Adrenal gland (tissue), 12 donors: ENCODE results near the gene OR52I2. TPM values are rescaled to one million over a fixed set of nuclear protein-coding genes. Genes with fewer than 3 reads are reported as not detected.

Experiments used
- DNase-seq, 7 donors: peaks; one replicate each; pipeline ENCODE4 v3.0.0-alpha.2; 2019 to 2020
- H3K27ac ChIP-seq, 5 donors: fragments of 200-600 bp; sonication (generic) in 4 of 5; 1 replicate in 3 of 5; 2 replicates in 2 of 5; pipeline versions ENCODE4 v1.5.1 to v1.8.0; 2016 to 2020; ENCODE audit warnings: mild to moderate bottlenecking in 1 of 5
- H3K27me3 ChIP-seq: fragments of 200-600 bp; 2 replicates; pipeline ENCODE4 v1.8.0; 2021
- H3K36me3 ChIP-seq, 2 donors: fragments of 200-600 bp; replicated peaks in 1 of 2; 1 replicate in 1 of 2; 2 replicates in 1 of 2; pipeline versions ENCODE4 v1.5.1 to v1.8.0; 2018 to 2022
- H3K4me1 ChIP-seq, 2 donors: fragments of 200-600 bp; replicated peaks in 1 of 2; 1 replicate in 1 of 2; 2 replicates in 1 of 2; pipeline versions ENCODE4 v1.5.1 to v1.8.0; 2018 to 2021
- H3K4me3 ChIP-seq, 4 donors: fragments of 200-600 bp; sonication (generic) in 3 of 4; one replicate each; pipeline ENCODE4 v1.5.1; 2016 to 2018
- H3K9me3 ChIP-seq, 3 donors: fragments of 200-600 bp; sonication (generic) in 1 of 3; replicated peaks in 1 of 3; 1 replicate in 2 of 3; 2 replicates in 1 of 3; pipeline versions ENCODE4 v1.5.1 to v1.8.0; 2016 to 2021
- POLR2A ChIP-seq, 2 donors: fragments of 450-650 bp; IDR thresholded peaks; one replicate each; pipeline ENCODE4 v1.6.1; 2017; ENCODE audit warnings: antibody characterized with exemption in 2 of 2, mild to moderate bottlenecking in 2 of 2, moderate library complexity in 1 of 2
- WGBS, 4 donors: extraction: QIAGEN DNeasy Blood & Tissue Kit in 2 of 4; methylation state at CpG; one replicate each; pipeline versions ENCODE4 v1.1.5 to v1.1.7; 2013 to 2017; 5-methylcytosine and 5-hydroxymethylcytosine counted together
- intact Hi-C, 2 donors: fragments of 100-400 bp; cut with DNase I; formaldehyde crosslinking; loops; one replicate each; pipeline versions ENCODE4 v1.14.1 to v1.15.0; 2022 to 2023
- polyA plus RNA-seq, 3 donors: library from polyadenylated mRNA; stranded (reverse); fragments of 200-250 nt in 2 of 3; fragments of 350-450 nt in 1 of 3; fragmentation: Illumina TruSeq in 1 of 3; extraction: RNeasy Lipid Tissue Mini Kit (QIAGEN cat#74804) in 1 of 3; gene quantifications; one replicate each; pipeline ENCODE4 v1.2.3, GENCODE V29; 2013 to 2014
- total RNA-seq, 9 donors: library from RNA; depleted of rRNA in 4 of 9; stranded (reverse); fragments of >200 nt in 4 of 9; fragments of 120-200 nt in 1 of 9; fragmentation: NEBNext Ultra II Directional in 1 of 9; extraction: Animal tissue kit (Norgen Biotek cat#: 25700) in 1 of 9; gene quantifications; one replicate each; pipeline versions ENCODE4 v1.1.0 to v1.2.4, GENCODE V29; 2013 to 2023
- TF ChIP-seq, protein P1 (sequence below), 6 experiments: fragments of 450-650 bp in 4 of 6; fragments of 200-600 bp in 2 of 6; sonication (generic) in 1 of 6; IDR thresholded peaks; 1 replicate in 5 of 6; 2 replicates in 1 of 6; pipeline versions ENCODE4 v1.5.1 to v1.8.0; 2016 to 2021; ENCODE audit warnings: antibody characterized with exemption in 6 of 6, mild to moderate bottlenecking in 2 of 6, moderate library complexity in 1 of 6
- donor health status: healthy with polysubstance abuse.
- donor health status: Bipolar disorder and iron deficiency.
- donor health status: DM: yes; HTN: yes; CAD: no.
- donor health status: DM: no; HTN: no; CAD: no.
- donor health status: DM: no; HTN: no; CAD: no.
- donor health status: DM: yes; HTN: yes; CAD: no.

OR52I2 gene
- total and polyA plus RNA-seq, 12 donors, result not detected

DNA sequence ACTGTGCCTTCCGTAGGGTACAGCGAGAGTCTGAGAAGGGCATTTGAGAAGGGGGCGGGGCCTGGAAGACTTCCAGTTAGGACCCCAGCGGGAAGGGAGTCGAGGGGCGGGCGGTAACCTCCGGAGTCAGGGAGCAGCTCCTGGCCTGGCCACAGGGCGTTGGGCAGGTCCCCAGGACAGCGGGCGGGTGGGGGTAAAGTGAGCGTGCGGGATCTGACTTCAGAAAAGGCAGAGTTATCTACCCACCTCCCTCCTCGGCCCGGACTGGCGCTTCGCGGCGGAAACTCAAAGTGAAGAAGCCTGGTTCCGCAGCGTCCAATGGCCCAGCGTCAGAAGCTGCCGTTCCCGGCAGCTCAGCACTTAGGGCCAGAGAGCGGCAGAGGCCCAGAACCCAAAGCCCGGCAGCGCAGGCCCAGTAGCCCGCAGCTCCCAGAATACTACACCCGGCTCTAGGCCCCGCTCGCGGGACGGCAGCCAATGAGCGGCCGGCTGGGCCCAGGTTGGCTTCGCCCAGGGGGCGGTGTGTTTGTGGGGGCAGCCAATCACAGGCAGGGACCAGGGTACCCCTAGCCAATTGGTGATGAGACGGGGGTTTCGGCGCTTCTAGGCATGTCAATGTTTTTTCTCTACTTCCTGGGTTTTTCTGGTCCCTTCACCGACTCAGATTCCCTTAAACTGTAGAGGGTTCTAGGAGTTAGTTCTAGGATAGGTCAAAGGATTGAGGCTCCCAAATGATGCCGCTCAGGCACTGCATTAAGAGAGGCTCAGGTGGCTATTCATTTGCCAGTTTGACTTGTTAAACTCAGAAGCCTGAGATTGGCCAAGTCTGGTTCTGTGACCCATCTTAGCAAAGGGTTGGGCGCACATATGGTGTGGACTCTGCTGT lies 26.5 kb downstream of the OR52I2 start, which contains the start of gene TRIM68:
TSS of gene TRIM68 (minus strand) at position 451 of the 886 bp plus-strand sequence. CDS start 2,727 bp downstream, outside the sequence.
- Histone ChIP-seq H3K4me3 (peak within 1 kb of the TSS; percentile 7 to 68 (median 46)), H3K4me1 (peaks cover 0 to 14% of the 10 kb centered on the region in 2 donors), H3K27me3 (no peaks in the 10 kb centered on the region), H3K9me3 (no peaks in the 10 kb centered on the region), H3K27ac (peak within 1 kb of the TSS; percentile 58 to 90 (median 86)), H3K36me3 (peaks cover 0 to 13% of the 10 kb centered on the region in 2 donors)
- peak; percentile 67 to 84 for TF ChIP-seq POLR2A (IDR thresholded peaks at IDR 0.05)
- TF ChIP-seq, protein P1, sequence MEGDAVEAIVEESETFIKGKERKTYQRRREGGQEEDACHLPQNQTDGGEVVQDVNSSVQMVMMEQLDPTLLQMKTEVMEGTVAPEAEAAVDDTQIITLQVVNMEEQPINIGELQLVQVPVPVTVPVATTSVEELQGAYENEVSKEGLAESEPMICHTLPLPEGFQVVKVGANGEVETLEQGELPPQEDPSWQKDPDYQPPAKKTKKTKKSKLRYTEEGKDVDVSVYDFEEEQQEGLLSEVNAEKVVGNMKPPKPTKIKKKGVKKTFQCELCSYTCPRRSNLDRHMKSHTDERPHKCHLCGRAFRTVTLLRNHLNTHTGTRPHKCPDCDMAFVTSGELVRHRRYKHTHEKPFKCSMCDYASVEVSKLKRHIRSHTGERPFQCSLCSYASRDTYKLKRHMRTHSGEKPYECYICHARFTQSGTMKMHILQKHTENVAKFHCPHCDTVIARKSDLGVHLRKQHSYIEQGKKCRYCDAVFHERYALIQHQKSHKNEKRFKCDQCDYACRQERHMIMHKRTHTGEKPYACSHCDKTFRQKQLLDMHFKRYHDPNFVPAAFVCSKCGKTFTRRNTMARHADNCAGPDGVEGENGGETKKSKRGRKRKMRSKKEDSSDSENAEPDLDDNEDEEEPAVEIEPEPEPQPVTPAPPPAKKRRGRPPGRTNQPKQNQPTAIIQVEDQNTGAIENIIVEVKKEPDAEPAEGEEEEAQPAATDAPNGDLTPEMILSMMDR (IDR thresholded peaks at IDR 0.05), result peak in 3 of 6 experiments; percentile 19 to 31 (median 29)
- peak; percentile 96 to 98 (median 97) for DNase-seq
- intact Hi-C loops, result no loop called here
- WGBS, 4 donors, result 4 to 6% (median 5%) methylated on average over 23 to 43 of the region's 43 CpGs

DNA sequence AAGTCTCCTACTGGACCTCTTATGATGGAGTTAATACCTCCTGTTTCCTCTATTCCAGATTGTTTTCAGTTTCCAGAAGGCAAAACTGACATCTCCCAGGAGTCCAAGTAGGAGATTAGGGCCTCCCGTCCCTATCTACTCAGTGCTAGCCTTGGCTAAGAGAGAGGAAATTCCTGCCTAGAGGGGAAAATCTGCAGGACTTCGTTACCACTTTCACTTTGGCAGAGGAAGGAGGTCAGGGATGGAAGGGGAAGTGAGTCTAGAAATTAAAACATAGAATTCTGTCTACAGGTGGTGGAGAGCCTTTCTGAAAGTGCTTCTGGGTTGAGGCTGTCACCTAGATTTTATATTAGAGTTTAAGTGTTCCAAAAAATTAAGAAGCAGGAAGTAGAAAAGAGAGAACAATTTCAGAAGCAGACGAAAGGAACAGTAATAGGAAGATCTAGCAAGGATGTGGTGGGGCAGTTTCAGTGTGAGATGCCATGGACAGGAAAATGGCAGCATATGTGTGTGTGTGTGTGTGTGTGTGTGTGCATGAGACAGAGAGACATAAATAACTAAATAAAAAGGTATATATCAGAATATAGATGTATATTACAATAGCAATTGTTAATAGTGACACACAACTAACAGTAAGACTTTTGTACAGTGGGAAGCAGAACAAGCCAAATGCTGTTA lies 28.9 kb downstream of the OR52I2 start:
- H3K27ac ChIP-seq, result peak overlapping the region in 1 of 5 donors; percentile 25

DNA sequence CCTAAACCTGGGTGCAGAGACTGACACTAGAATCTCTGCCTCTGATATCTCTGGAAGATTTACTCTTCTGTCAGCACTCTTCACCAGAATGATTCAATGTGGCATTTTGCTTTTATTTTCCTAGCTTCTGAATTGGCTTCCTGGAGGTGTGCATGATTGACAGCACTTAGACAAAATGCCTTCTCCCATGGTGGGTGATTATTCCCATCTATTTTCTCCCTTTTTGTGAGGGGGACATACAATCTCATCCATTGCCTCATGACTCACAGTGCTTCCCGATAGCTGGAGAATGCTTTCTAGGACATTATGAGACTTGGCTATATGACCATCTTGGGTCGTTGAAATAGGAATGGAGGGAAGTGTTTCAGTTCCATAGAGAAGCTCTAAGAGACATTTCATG lies 30.4 kb downstream of the OR52I2 start:
- DNase-seq, result no peak
- Histone ChIP-seq H3K4me3 (no peak overlapping the region), H3K36me3 (no peaks in the 10 kb centered on the region), H3K4me1 (peaks cover 0 to 4% of the 10 kb centered on the region in 2 donors), H3K27me3 (no peaks in the 10 kb centered on the region), H3K27ac (no peak overlapping the region), H3K9me3 (no peaks in the 10 kb centered on the region)
- TF ChIP-seq, protein P1 (IDR thresholded peaks at IDR 0.05), result no peak
- no peak for TF ChIP-seq POLR2A (IDR thresholded peaks at IDR 0.05)
- WGBS, 4 donors, result 72 to 90% (median 79%) methylated on average over 2 of the region's 2 CpGs
- intact Hi-C loops, result no loop called here

More for the DNA sequence above, 28.9 kb downstream of the OR52I2 start:
- DNase-seq, result no peak
- Histone ChIP-seq H3K4me1 (peaks cover 0 to 14% of the 10 kb centered on the region in 2 donors), H3K4me3 (no peak overlapping the region), H3K9me3 (no peaks in the 10 kb centered on the region), H3K36me3 (no peaks in the 10 kb centered on the region), H3K27me3 (no peaks in the 10 kb centered on the region)
- 28 to 42% (median 36%) methylated on average over 3 of the region's 3 CpGs for WGBS, 4 donors
- intact Hi-C loops, result no loop called here
- TF ChIP-seq POLR2A (IDR thresholded peaks at IDR 0.05), result no peak
- TF ChIP-seq, protein P1 (IDR thresholded peaks at IDR 0.05), result no peak

DNA sequence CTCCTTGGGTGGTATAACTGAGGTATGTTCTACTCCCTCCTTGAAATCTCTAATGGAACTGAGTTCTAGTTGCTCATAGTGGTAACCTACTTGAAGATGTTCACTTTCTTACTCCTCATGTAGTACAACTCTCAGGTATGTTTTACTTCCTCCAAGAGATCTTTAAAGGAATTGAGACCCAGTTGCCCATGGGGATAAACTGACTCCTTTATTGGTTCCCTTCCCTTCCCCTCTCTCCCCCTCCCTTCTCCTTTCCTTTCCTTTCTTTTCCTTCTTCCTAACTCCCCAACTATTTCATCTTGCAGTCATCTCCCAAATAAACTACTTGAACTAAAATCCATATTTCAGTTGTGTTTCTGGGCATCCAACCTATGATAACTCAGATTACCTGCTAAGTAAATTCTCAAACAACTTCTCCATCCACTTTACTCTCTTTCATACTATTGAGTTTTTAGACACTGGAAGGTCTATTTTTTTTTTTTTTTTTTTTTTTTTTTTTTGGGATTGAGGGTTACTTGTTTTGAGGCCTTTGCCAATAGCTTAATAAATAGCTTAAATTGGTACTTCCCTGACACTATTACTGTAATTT lies 34.4 kb downstream of the OR52I2 start:
- no peak for TF ChIP-seq POLR2A (IDR thresholded peaks at IDR 0.05)
- Histone ChIP-seq H3K36me3 (no peaks in the 10 kb centered on the region), H3K27me3 (no peaks in the 10 kb centered on the region), H3K4me1 (no peaks in the 10 kb centered on the region), H3K4me3 (no peak overlapping the region), H3K27ac (no peak overlapping the region), H3K9me3 (no peaks in the 10 kb centered on the region)
- intact Hi-C loops, result no loop called here
- DNase-seq, result no peak
